Measurements from ENCODE around the gene NELFA.

GRCh38 chr4:1970926-1971325 is 37.8 kb downstream of the NELFA start:
- TF ChIP-seq CTCF (IDR thresholded peaks at IDR 0.05) (no peak), POLR2A (IDR thresholded peaks at IDR 0.05) (no peak)
